MM.1S (cell line): ENCODE results near the gene PTPRD.

Experiments used
- DNase-seq: peaks from one replicate; pipeline ENCODE4 v3.0.0-alpha.2; 2015
- H2AFZ ChIP-seq: fragments of 300-600 bp; sonication (generic); 2 replicates; pipeline ENCODE4 v1.6.0; 2016; ENCODE audit warnings: antibody characterized with exemption, low read length
- H3F3A ChIP-seq: fragments of 300-600 bp; sonication (generic); 2 replicates; pipeline ENCODE4 v1.6.1; 2016; ENCODE audit warnings: mild to moderate bottlenecking, antibody characterized with exemption, low read length, moderate library complexity, mixed read lengths; ENCODE audit not compliant: insufficient read depth
- H3K27ac ChIP-seq: fragments of 300-600 bp; sonication (generic); 2 replicates; pipeline ENCODE4 v1.5.1; 2016; ENCODE audit warnings: mild to moderate bottlenecking, low read length
- H3K27me3 ChIP-seq: fragments of 300-600 bp; sonication (generic); replicated peaks from 2 replicates; pipeline ENCODE4 v1.6.0; 2016; ENCODE audit warnings: low read length; ENCODE audit not compliant: insufficient read depth
- H3K36me3 ChIP-seq: fragments of 300-600 bp; sonication (generic); replicated peaks from 2 replicates; pipeline ENCODE4 v1.6.1; 2016; ENCODE audit warnings: mild to moderate bottlenecking, low read length, mixed read lengths; ENCODE audit not compliant: insufficient read depth
- H3K4me1 ChIP-seq: fragments of 300-600 bp; sonication (generic); 2 replicates; pipeline ENCODE4 v1.6.1; 2016; ENCODE audit warnings: low read length, mixed read lengths
- H3K4me2 ChIP-seq: fragments of 300-600 bp; sonication (generic); 2 replicates; pipeline ENCODE4 v1.6.0; 2016; ENCODE audit warnings: low read depth, low read length
- H3K4me3 ChIP-seq: fragments of 300-600 bp; sonication (generic); 2 replicates; pipeline ENCODE4 v1.5.1; 2016; ENCODE audit warnings: low read length, mixed read lengths
- H3K79me2 ChIP-seq: fragments of 300-600 bp; sonication (generic); 2 replicates; pipeline ENCODE4 v1.6.1; 2016; ENCODE audit warnings: mixed run types, low read length, mixed read lengths
- H3K9ac ChIP-seq: fragments of 300-600 bp; sonication (generic); 2 replicates; pipeline ENCODE4 v1.6.1; 2016; ENCODE audit warnings: low read length, mixed read lengths
- H3K9me2 ChIP-seq: fragments of 300-600 bp; sonication (generic); replicated peaks from 2 replicates; pipeline ENCODE4 v1.6.1; 2016; ENCODE audit warnings: mild to moderate bottlenecking, low read length, mixed read lengths; ENCODE audit not compliant: insufficient read depth
- H3K9me3 ChIP-seq: fragments of 300-600 bp; sonication (generic); replicated peaks from 2 replicates; pipeline ENCODE4 v1.6.1; 2016; ENCODE audit warnings: mild to moderate bottlenecking, low read length, mixed read lengths; ENCODE audit not compliant: insufficient read depth
- H4K20me1 ChIP-seq: fragments of 300-600 bp; sonication (generic); 2 replicates; pipeline ENCODE4 v1.6.1; 2016; ENCODE audit warnings: mild to moderate bottlenecking, low read length, moderate library complexity, mixed read lengths; ENCODE audit not compliant: insufficient read depth
- CTCF ChIP-seq: fragments of 300-600 bp; sonication (generic); IDR thresholded peaks from 2 replicates; pipeline ENCODE4 v1.5.1; 2016; ENCODE audit warnings: antibody characterized with exemption, low read length, mixed read lengths
- EZH2 ChIP-seq: fragments of 300-600 bp; sonication (generic); optimal IDR thresholded peaks from 2 replicates; pipeline ENCODE3; 2017; ENCODE audit warnings: low read depth, mild to moderate bottlenecking, antibody characterized with exemption, low read length, mixed read lengths
- EZH2phosphoT487 ChIP-seq: fragments of 300-600 bp; sonication (generic); IDR thresholded peaks from 2 replicates; pipeline ENCODE4 v1.6.1; 2018; ENCODE audit warnings: antibody characterized with exemption, low read length

The PTPRD gene

GRCh38 chr9:9920425-9921060, 692.3 kb downstream of the PTPRD start:
- H2AFZ ChIP-seq = no peak overlapping the region
- no peaks in the 10 kb centered on the region for H3K9me3 ChIP-seq
- no peak overlapping the region for H3K4me3 ChIP-seq
- no peak overlapping the region for H3K27ac ChIP-seq
- no peak for DNase-seq
- no peaks in the 10 kb centered on the region for H3K27me3 ChIP-seq
- H3F3A ChIP-seq = no peaks in the 10 kb centered on the region
- no peaks in the 10 kb centered on the region for H3K36me3 ChIP-seq
- no peak for TF ChIP-seq EZH2
- H3K79me2 ChIP-seq = no peaks in the 10 kb centered on the region
- no peak overlapping the region for H3K9ac ChIP-seq
- no peaks in the 10 kb centered on the region for H3K4me1 ChIP-seq
- H4K20me1 ChIP-seq = no peaks in the 10 kb centered on the region
- no peak overlapping the region for H3K4me2 ChIP-seq
- H3K9me2 ChIP-seq = no peaks in the 10 kb centered on the region

GRCh38 chr9:9919174-9919775, 693.5 kb downstream of the PTPRD start:
- Histone ChIP-seq H3K4me2 (no peak overlapping the region), H2AFZ (no peak overlapping the region), H3K4me1 (no peaks in the 10 kb centered on the region), H3K27me3 (no peaks in the 10 kb centered on the region), H4K20me1 (no peaks in the 10 kb centered on the region), H3K27ac (no peak overlapping the region), H3F3A (no peaks in the 10 kb centered on the region), H3K79me2 (no peaks in the 10 kb centered on the region), H3K9ac (no peak overlapping the region), H3K4me3 (no peak overlapping the region), H3K9me3 (no peaks in the 10 kb centered on the region), H3K9me2 (no peaks in the 10 kb centered on the region), H3K36me3 (no peaks in the 10 kb centered on the region)
- no peak for DNase-seq
- no peak for TF ChIP-seq EZH2
- no peak for TF ChIP-seq CTCF
- TF ChIP-seq EZH2phosphoT487 = no peak

GRCh38 chr9:9917400-9917799, 695.4 kb downstream of the PTPRD start:
- Histone ChIP-seq H3K27me3 (no peaks in the 10 kb centered on the region), H3K4me2 (no peak overlapping the region), H3K4me3 (no peak overlapping the region), H4K20me1 (no peaks in the 10 kb centered on the region), H2AFZ (no peak overlapping the region), H3K9me2 (no peaks in the 10 kb centered on the region), H3F3A (no peaks in the 10 kb centered on the region), H3K4me1 (peaks cover 9% of the 10 kb centered on the region), H3K79me2 (no peaks in the 10 kb centered on the region), H3K36me3 (no peaks in the 10 kb centered on the region), H3K27ac (no peak overlapping the region), H3K9ac (no peak overlapping the region), H3K9me3 (no peaks in the 10 kb centered on the region)
- TF ChIP-seq CTCF (no peak), EZH2 (no peak), EZH2phosphoT487 (no peak)
- no peak for DNase-seq

GRCh38 chr9:9914174-9914573, 698.6 kb downstream of the PTPRD start:
- no peak for DNase-seq
- H3F3A ChIP-seq = no peaks in the 10 kb centered on the region
- no peaks in the 10 kb centered on the region for H3K9me2 ChIP-seq
- no peaks in the 10 kb centered on the region for H3K27me3 ChIP-seq
- H3K4me1 ChIP-seq = peaks cover 12% of the 10 kb centered on the region
- no peaks in the 10 kb centered on the region for H4K20me1 ChIP-seq
- no peak overlapping the region for H3K27ac ChIP-seq
- no peak overlapping the region for H3K9ac ChIP-seq
- no peak overlapping the region for H2AFZ ChIP-seq
- H3K4me3 ChIP-seq = no peak overlapping the region
- no peak overlapping the region for H3K4me2 ChIP-seq
- TF ChIP-seq EZH2 (no peak), CTCF (no peak), EZH2phosphoT487 (no peak)
- H3K9me3 ChIP-seq = no peaks in the 10 kb centered on the region
- no peaks in the 10 kb centered on the region for H3K36me3 ChIP-seq
- H3K79me2 ChIP-seq = no peaks in the 10 kb centered on the region
